GM12864 (cell line): ENCODE measurements around the gene TPRN.

Experiments used
- DNase-seq: peaks from one replicate; pipeline ENCODE4 v3.0.0-alpha.2; 2011; ENCODE audit warnings: low read depth
- H3K4me3 ChIP-seq: 2 replicates; pipeline ENCODE4 v1.5.1; 2011; ENCODE audit warnings: mild to moderate bottlenecking, low read depth, low read length, control low read depth
- CTCF ChIP-seq: IDR thresholded peaks from 2 replicates; pipeline ENCODE4 v1.5.1; 2011; ENCODE audit warnings: low read depth, mild to moderate bottlenecking, moderate library complexity, low read length, control low read depth, inconsistent platforms; ENCODE audit errors: missing control alignments

Gene TPRN

GRCh38 chr9:137234055-137234697, 33.6 kb upstream of the TPRN start:
- H3K4me3 ChIP-seq = no peak overlapping the region
- DNase-seq = no peak
- TF ChIP-seq CTCF = no peak

GRCh38 chr9:137233143-137233980, 32.8 kb upstream of the TPRN start:
- no peak for DNase-seq
- TF ChIP-seq CTCF = no peak
- H3K4me3 ChIP-seq = no peak overlapping the region

- H3K4me3 ChIP-seq = no peak overlapping the region
- no peak for TF ChIP-seq CTCF
- DNase-seq = no peak
Measured at GRCh38 chr9:137232510-137232909, 32.0 kb upstream of the TPRN start.

- H3K4me3 ChIP-seq = no peak overlapping the region
- DNase-seq = no peak
- no peak for TF ChIP-seq CTCF
Measured at GRCh38 chr9:137232101-137232500, 31.6 kb upstream of the TPRN start.

GRCh38 chr9:137231372-137232039, 31.0 kb upstream of the TPRN start:
- H3K4me3 ChIP-seq = no peak overlapping the region
- DNase-seq = no peak
- TF ChIP-seq CTCF = no peak

GRCh38 chr9:137230705-137231371, 30.3 kb upstream of the TPRN start, which contains the start of gene SLC34A3:
TSS of gene SLC34A3 (plus strand) at chr9:137230901. CDS start at chr9:137231703, 802 bp downstream.
- no peak for TF ChIP-seq CTCF
- H3K4me3 ChIP-seq = no peak within 1 kb of the TSS
- DNase-seq = no peak
